ENCODE results near the gene PLLP.

PLLP gene

GRCh38 chr16:57273359-57273758, 11.1 kb downstream of the PLLP start:
- TF ChIP-seq CTCF (IDR thresholded peaks at IDR 0.05; ENCODE audit: borderline replicate concordance, extremely low read depth, low read length, poor library complexity, severe bottlenecking) (no peak), EZH2 (IDR thresholded peaks at IDR 0.05; ENCODE audit: borderline replicate concordance, low read depth, low read length, severe bottlenecking) (no peak)
- Histone ChIP-seq H3K36me3 (ENCODE audit: insufficient read depth, low read length) (no peaks in the 10 kb centered on the region), H3K27me3 (ENCODE audit: insufficient read depth, low read length, poor library complexity) (no peaks in the 10 kb centered on the region), H3K9me3 (ENCODE audit: insufficient read depth, low read length, severe bottlenecking) (no peaks in the 10 kb centered on the region), H2AFZ (ENCODE audit: low read depth, low read length) (no peak overlapping the region), H3K79me2 (ENCODE audit: insufficient read depth, low read length) (no peaks in the 10 kb centered on the region), H3K4me3 (ENCODE audit: low read depth in 1 of 2, low read length in 2 of 2) (no peak overlapping the region), H4K20me1 (ENCODE audit: insufficient read depth, low read length) (peaks cover 9% of the 10 kb centered on the region), H3K9ac (ENCODE audit: low read depth, low read length) (no peak overlapping the region), H3K27ac (ENCODE audit: low read length) (no peak overlapping the region), H3K4me1 (ENCODE audit: insufficient read depth, low read length) (peaks cover 16% of the 10 kb centered on the region), H3K4me2 (ENCODE audit: insufficient read depth, low read length) (no peak overlapping the region)
- DNase-seq (no peak), ATAC-seq (ENCODE audit: insufficient read depth, low read depth) (no peak)

GRCh38 chr16:57271867-57272495, 12.5 kb downstream of the PLLP start:
- TF ChIP-seq CTCF (IDR thresholded peaks at IDR 0.05; ENCODE audit: borderline replicate concordance, extremely low read depth, low read length, poor library complexity, severe bottlenecking) = no peak
- no peak for TF ChIP-seq EZH2 (IDR thresholded peaks at IDR 0.05; ENCODE audit: borderline replicate concordance, low read depth, low read length, severe bottlenecking)
- Histone ChIP-seq H3K79me2 (ENCODE audit: insufficient read depth, low read length) (no peaks in the 10 kb centered on the region), H4K20me1 (ENCODE audit: insufficient read depth, low read length) (peaks cover 9% of the 10 kb centered on the region), H3K4me2 (ENCODE audit: insufficient read depth, low read length) (no peak overlapping the region), H3K36me3 (ENCODE audit: insufficient read depth, low read length) (no peaks in the 10 kb centered on the region), H3K27ac (ENCODE audit: low read length) (no peak overlapping the region), H3K4me1 (ENCODE audit: insufficient read depth, low read length) (peaks cover 12% of the 10 kb centered on the region), H3K9me3 (ENCODE audit: insufficient read depth, low read length, severe bottlenecking) (no peaks in the 10 kb centered on the region), H3K27me3 (ENCODE audit: insufficient read depth, low read length, poor library complexity) (no peaks in the 10 kb centered on the region), H3K4me3 (ENCODE audit: low read depth in 1 of 2, low read length in 2 of 2) (no peak overlapping the region), H2AFZ (ENCODE audit: low read depth, low read length) (no peak overlapping the region), H3K9ac (ENCODE audit: low read depth, low read length) (no peak overlapping the region)
- DNase-seq (no peak), ATAC-seq (ENCODE audit: insufficient read depth, low read depth) (no peak)

- Histone ChIP-seq H3K9ac (ENCODE audit: low read depth, low read length) (no peak overlapping the region), H4K20me1 (ENCODE audit: insufficient read depth, low read length) (peaks cover 4% of the 10 kb centered on the region; the same call in 1 of the 2 replicates), H2AFZ (ENCODE audit: low read depth, low read length) (no peak overlapping the region), H3K27me3 (ENCODE audit: insufficient read depth, low read length, poor library complexity) (no peaks in the 10 kb centered on the region), H3K27ac (ENCODE audit: low read length) (no peak overlapping the region), H3K79me2 (ENCODE audit: insufficient read depth, low read length) (no peaks in the 10 kb centered on the region), H3K36me3 (ENCODE audit: insufficient read depth, low read length) (no peaks in the 10 kb centered on the region), H3K4me1 (ENCODE audit: insufficient read depth, low read length) (peaks cover 19% of the 10 kb centered on the region), H3K4me3 (ENCODE audit: low read depth in 1 of 2, low read length in 2 of 2) (no peak overlapping the region), H3K9me3 (ENCODE audit: insufficient read depth, low read length, severe bottlenecking) (no peaks in the 10 kb centered on the region), H3K4me2 (ENCODE audit: insufficient read depth, low read length) (no peak overlapping the region)
- ATAC-seq (ENCODE audit: insufficient read depth, low read depth) = no peak
- no peak for DNase-seq
- TF ChIP-seq EZH2 (IDR thresholded peaks at IDR 0.05; ENCODE audit: borderline replicate concordance, low read depth, low read length, severe bottlenecking) (no peak), CTCF (IDR thresholded peaks at IDR 0.05; ENCODE audit: borderline replicate concordance, extremely low read depth, low read length, poor library complexity, severe bottlenecking) (no peak)
Observed at GRCh38 chr16:57271063-57271345, 13.5 kb downstream of the PLLP start.
